GM12873 (cell line): ENCODE measurements around the gene FARP1.

Experiments
- CTCF ChIP-seq: IDR thresholded peaks from 2 replicates; pipeline ENCODE4 v1.5.1; 2012; ENCODE audit warnings: low read depth, mild to moderate bottlenecking, moderate library complexity, low read length, control low read depth; ENCODE audit not compliant: insufficient read depth; ENCODE audit errors: missing control alignments

FARP1 gene

GRCh38 chr13:98396071-98396710, 253.3 kb downstream of the FARP1 start:
- no peak for TF ChIP-seq CTCF

- no peak for TF ChIP-seq CTCF
Observed at GRCh38 chr13:98397221-98397620, 254.3 kb downstream of the FARP1 start.

GRCh38 chr13:98397861-98398260, 255.0 kb downstream of the FARP1 start:
- no peak for TF ChIP-seq CTCF

GRCh38 chr13:98398581-98398980, 255.7 kb downstream of the FARP1 start:
- no peak for TF ChIP-seq CTCF

- no peak for TF ChIP-seq CTCF
Observed at GRCh38 chr13:98399756-98400155, 256.9 kb downstream of the FARP1 start.

GRCh38 chr13:98401934-98402333, 259.0 kb downstream of the FARP1 start:
- TF ChIP-seq CTCF, result no peak

GRCh38 chr13:98403076-98403475, 260.2 kb downstream of the FARP1 start:
- no peak for TF ChIP-seq CTCF
